HepG2 (cell line): ENCODE data around the gene CD58. TPM values are rescaled to one million over a fixed set of nuclear protein-coding genes. Genes with fewer than 3 reads are reported as not detected.
"Not testable (repeated sequence)": the region's sequence is repeated elsewhere in the genome, so short reads cannot be mapped to it uniquely, and the experiment has no call there.

Source experiments
- ATAC-seq: fragments of 200-7000 bp; cut with Tn5 transposase; 3 replicates; pipeline ENCODE4 v1.9.1; 2020; ENCODE audit warnings: mild to moderate bottlenecking, moderate library complexity
- BruUV-seq: library from RNA; stranded (reverse); fragments of 400-500 nt; replicated peaks from 2 replicates; lab custom pipeline; 2021; lab: Mats Ljungman, UMichigan
- CTCF ChIA-PET: fragments of 300-600 bp; formaldehyde crosslinking; extraction: SDS; loops from one replicate; lab custom pipeline; 2021; ENCODE audit warnings: low total read pairs, inconsistent platforms, low intra/inter-chr PET ratio; lab: Yijun Ruan, JAX
- POLR2A ChIA-PET: fragments of 350-600 bp; sonication (Branson Sonifier 250); formaldehyde crosslinking; loops from one replicate; lab custom pipeline; 2020; ENCODE audit warnings: antibody characterized with exemption, inconsistent platforms; lab: Yijun Ruan, JAX
- DNase-seq: peaks from one replicate; pipeline ENCODE4 v3.0.0-alpha.2; 2015; ENCODE audit warnings: low spot score
- FAIRE-seq: peaks from 3 replicates; lab custom pipeline; 2011; peaks lifted over from hg19 to GRCh38; lab: Jason Lieb, UNC
- H2AFZ ChIP-seq: one replicate; pipeline ENCODE4 v1.6.1; 2011; ENCODE audit warnings: low read length, inconsistent platforms
- H3K27ac ChIP-seq: fragments of 300-600 bp; 3 replicates; pipeline ENCODE4 v1.8.0; 2011; ENCODE audit warnings: mixed run types, mild to moderate bottlenecking, mixed read lengths, low read length, inconsistent platforms; ENCODE audit not compliant: insufficient read depth; ENCODE audit errors: extremely low read length
- H3K27me3 ChIP-seq, 2 experiments: fragments of 200-600 bp in 1 of 2; 2 replicates in 1 of 2; 3 replicates in 1 of 2; pipeline versions ENCODE4 v1.6.0 to v1.8.0; 2011; ENCODE audit warnings: low read length in 2 of 2, mild to moderate bottlenecking in 2 of 2, moderate library complexity in 2 of 2, inconsistent platforms in 1 of 2; ENCODE audit not compliant: insufficient read depth in 2 of 2, control insufficient read depth in 1 of 2
- H3K36me3 ChIP-seq, 2 experiments: fragments of 200-600 bp in 1 of 2; replicated peaks in 1 of 2; 2 replicates in 1 of 2; 3 replicates in 1 of 2; pipeline versions ENCODE4 v1.5.1 to v1.8.0; 2011; ENCODE audit warnings: low read length in 2 of 2, inconsistent platforms in 1 of 2; ENCODE audit not compliant: insufficient read depth in 2 of 2, control insufficient read depth in 1 of 2
- H3K4me1 ChIP-seq: 2 replicates; pipeline ENCODE4 v1.5.1; 2012; ENCODE audit warnings: low read length, inconsistent platforms; ENCODE audit not compliant: insufficient read depth
- H3K4me2 ChIP-seq: 2 replicates; pipeline ENCODE4 v1.6.0; 2011; ENCODE audit warnings: low read depth, low read length, inconsistent platforms
- H3K4me3 ChIP-seq, 3 experiments: fragments of 200-600 bp in 1 of 3; sonication (generic), shearing (Covaris generic) in 1 of 3; replicated peaks in 1 of 3; 2 replicates each; pipeline ENCODE4 v1.5.1; 2011 to 2016; ENCODE audit warnings: low read length in 3 of 3, inconsistent platforms in 2 of 3, low read depth in 2 of 3, mild to moderate bottlenecking in 2 of 3, control low read depth in 1 of 3, mixed read lengths in 1 of 3; ENCODE audit not compliant: insufficient read depth in 1 of 3
- H3K79me2 ChIP-seq: one replicate; pipeline ENCODE4 v1.6.1; 2011; ENCODE audit warnings: low read length, inconsistent platforms; ENCODE audit not compliant: insufficient read depth
- H3K9ac ChIP-seq: 2 replicates; pipeline ENCODE4 v1.6.0; 2011; ENCODE audit warnings: mild to moderate bottlenecking, low read depth, low read length, inconsistent platforms; ENCODE audit not compliant: insufficient read depth
- H3K9me3 ChIP-seq: 2 replicates; pipeline ENCODE4 v1.5.1; 2012; ENCODE audit warnings: mild to moderate bottlenecking, low read length
- H4K20me1 ChIP-seq: 2 replicates; pipeline ENCODE4 v1.6.0; 2011; ENCODE audit warnings: inconsistent platforms, mild to moderate bottlenecking, low read length, moderate library complexity; ENCODE audit not compliant: insufficient read depth
- ELF4 ChIP-seq: sonication (generic); formaldehyde crosslinking; IDR thresholded peaks from 2 replicates; pipeline ENCODE4 v1.5.0; 2020; ENCODE audit warnings: missing genetic modification reagents, mild to moderate bottlenecking, moderate library complexity, borderline replicate concordance
- MAZ ChIP-seq, 2 experiments: sonication (generic) in 1 of 2; formaldehyde crosslinking in 1 of 2; IDR thresholded peaks; 2 replicates each; pipeline versions ENCODE4 v1.5.0 to v1.6.1; 2012 to 2020; ENCODE audit warnings: low read depth in 2 of 2, mild to moderate bottlenecking in 2 of 2, borderline replicate concordance in 1 of 2, improper control_type of control experiment in 1 of 2, low read length in 1 of 2, missing genetic modification reagents in 1 of 2, moderate library complexity in 1 of 2
- NCOR1 ChIP-seq: fragments of 200-600 bp; sonication (generic); IDR thresholded peaks from 2 replicates; pipeline ENCODE4 v1.7.0; 2017; ENCODE audit warnings: antibody characterized with exemption, low read length, borderline replicate concordance
- NFKB2 ChIP-seq: sonication (generic); formaldehyde crosslinking; IDR thresholded peaks from 2 replicates; pipeline ENCODE4 v1.4.0; 2020; ENCODE audit warnings: missing genetic modification reagents, borderline replicate concordance
- PAWR ChIP-seq: sonication (generic); formaldehyde crosslinking; IDR thresholded peaks from 2 replicates; pipeline ENCODE4 v1.4.0; 2020; ENCODE audit warnings: missing genetic modification reagents, mild to moderate bottlenecking, borderline replicate concordance
- ZNF577 ChIP-seq: sonication (generic); formaldehyde crosslinking; IDR thresholded peaks from 2 replicates; pipeline ENCODE4 v1.4.0; 2020; ENCODE audit warnings: mild to moderate bottlenecking, low read depth, missing genetic modification reagents, borderline replicate concordance
- ZSCAN31 ChIP-seq: sonication (generic); formaldehyde crosslinking; IDR thresholded peaks from 2 replicates; pipeline ENCODE4 v1.5.0; 2020; ENCODE audit warnings: low read depth, mild to moderate bottlenecking, missing genetic modification reagents
- WGBS: methylation state at CpG from one replicate; pipeline ENCODE4 v1.1.6; 2017; ENCODE audit warnings: low lambda C conversion rate; 5-methylcytosine and 5-hydroxymethylcytosine counted together
- in situ Hi-C: cut with HindIII; loops from 2 replicates; pipeline ENCODE4 v1.10.0; 2017; ENCODE audit warnings: low pct_unique_long_range_greater_than_20kb; ENCODE audit not compliant: extremely low pct_ligation_motif_present
- intact Hi-C: fragments of 100-400 bp; cut with micrococcal nuclease; formaldehyde crosslinking; loops from one replicate; pipeline ENCODE4 v1.10.0; 2022; ENCODE audit not compliant: unreplicated experiment
- polyA plus RNA-seq, 8 experiments: library from polyadenylated mRNA; depleted of rRNA in 3 of 8; stranded (reverse) in 7 of 8; unstranded in 1 of 8; fragments of >200 nt; fragmentation: Illumina TruSeq in 4 of 8; extraction: Trizol in 4 of 8; gene quantifications; 2 replicates each; pipeline versions ENCODE4 v1.2.1 to v1.2.3, GENCODE V29; 2011 to 2016; ENCODE audit warnings: low read depth in 4 of 8, missing spikeins in 1 of 8, mixed read lengths in 1 of 8; ENCODE audit not compliant: insufficient read depth in 1 of 8
- total RNA-seq, 5 experiments: library from RNA; depleted of rRNA; stranded (reverse); fragments of >200 nt; fragmentation: Illumina TruSeq; extraction: Trizol; gene quantifications; 2 replicates each; pipeline ENCODE4 v1.2.3, GENCODE V29; 2016; ENCODE audit warnings: low read depth in 1 of 5
- TF ChIP-seq, protein P1 (sequence below): IDR thresholded peaks from 2 replicates; pipeline ENCODE4 v1.6.1; 2012; ENCODE audit warnings: inconsistent platforms
- TF ChIP-seq, protein P2 (sequence below): sonication (generic); formaldehyde crosslinking; IDR thresholded peaks from 2 replicates; pipeline ENCODE4 v1.8.0; 2022; ENCODE audit warnings: mild to moderate bottlenecking, missing genetic modification reagents, moderate library complexity
- TF ChIP-seq, protein P3 (sequence below): sonication (generic); formaldehyde crosslinking; IDR thresholded peaks from 2 replicates; pipeline ENCODE4 v1.8.1; 2022; ENCODE audit warnings: low read depth, mild to moderate bottlenecking, missing genetic modification reagents

The CD58 gene
- total and polyA plus RNA-seq, 2 of the 13 experiments (the other 11 are each of a cell fraction or from before 2014, with no cell fraction given), result 9.4 to 13.5 TPM

DNA sequence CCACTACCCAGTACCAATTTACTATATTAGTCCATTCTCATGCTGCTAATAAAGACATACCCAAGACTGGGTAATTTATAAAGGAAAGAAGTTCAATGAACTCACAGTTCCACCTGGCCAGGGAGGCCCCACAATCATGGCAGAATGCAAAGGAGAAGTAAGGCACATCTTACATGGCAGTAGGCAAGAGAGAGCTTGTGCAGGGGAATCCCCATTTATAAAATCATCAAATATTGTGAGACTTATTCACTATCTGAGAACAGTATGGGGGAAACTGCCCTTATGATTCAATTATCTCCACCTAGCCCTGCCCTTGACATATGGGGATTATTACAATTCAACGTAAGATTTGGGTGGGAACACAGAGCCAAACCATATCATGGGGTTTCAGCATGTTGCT is 6.4 kb downstream of the CD58 start (continued):
- TF ChIP-seq, protein P1, sequence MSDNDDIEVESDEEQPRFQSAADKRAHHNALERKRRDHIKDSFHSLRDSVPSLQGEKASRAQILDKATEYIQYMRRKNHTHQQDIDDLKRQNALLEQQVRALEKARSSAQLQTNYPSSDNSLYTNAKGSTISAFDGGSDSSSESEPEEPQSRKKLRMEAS, result no peak

DNA sequence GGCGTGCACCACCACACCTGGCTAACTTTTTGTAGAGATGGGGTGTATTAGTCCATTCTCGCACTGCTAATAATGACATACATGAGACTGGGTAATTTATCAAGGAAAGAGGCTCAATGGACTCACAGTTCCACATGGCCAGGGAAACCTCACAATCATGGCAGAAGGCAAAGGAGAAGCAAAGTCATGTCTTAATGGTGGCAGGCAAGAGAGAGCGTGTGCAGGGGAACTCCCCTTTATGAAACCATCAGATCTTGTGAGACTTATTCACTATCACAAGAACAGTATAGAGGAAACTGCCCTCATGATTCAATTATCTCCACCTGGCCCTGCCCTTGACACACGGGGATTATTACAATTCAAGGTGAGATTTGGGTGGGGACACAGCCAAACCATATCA is 8.4 kb downstream of the CD58 start:
- H3K27ac ChIP-seq, in situ Hi-C loops, H3K27me3 ChIP-seq, H2AFZ ChIP-seq, H3K79me2 ChIP-seq, H3K36me3 ChIP-seq, CTCF ChIA-PET, POLR2A ChIA-PET, intact Hi-C loops, DNase-seq, H3K4me3 ChIP-seq, H4K20me1 ChIP-seq, H3K4me2 ChIP-seq, H3K4me1 ChIP-seq, H3K9ac ChIP-seq, FAIRE-seq, BruUV-seq, ATAC-seq: not testable (repeated sequence)
- WGBS, result 94% methylated on average over 4 of the region's 4 CpGs
- H3K9me3 ChIP-seq, result peaks cover 13% of the 10 kb centered on the region

DNA sequence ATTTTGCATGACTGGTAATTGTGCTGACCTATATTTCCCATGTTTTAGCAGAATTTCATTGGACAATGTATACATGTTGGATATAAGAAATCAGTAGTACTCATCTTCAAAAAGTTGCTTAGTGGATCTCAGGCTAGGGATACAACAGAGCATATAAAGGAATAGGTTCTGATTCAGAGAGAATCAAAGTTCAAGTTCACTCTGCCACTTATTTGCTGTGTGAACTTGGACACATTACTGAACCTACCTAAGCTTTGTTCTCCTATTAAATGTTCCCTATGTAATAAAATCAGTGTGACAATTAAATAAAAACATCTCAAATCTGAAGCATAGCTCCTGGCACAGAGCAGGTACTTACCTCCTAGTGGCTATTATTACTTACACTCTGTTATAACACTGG is 9.3 kb downstream of the CD58 start:
- no peak for ATAC-seq
- no TSS peak for BruUV-seq
- H3K4me1 ChIP-seq, result no peaks in the 10 kb centered on the region
- POLR2A ChIA-PET, result no interaction called here
- no peak overlapping the region for H2AFZ ChIP-seq
- peaks cover 0 to 4% of the 10 kb centered on the region in 2 experiments; a peak in 1 of 5 replicates for H3K36me3 ChIP-seq
- intact Hi-C loops, result no loop called here
- CTCF ChIA-PET, result no interaction called here
- no peak overlapping the region for H3K4me2 ChIP-seq
- H3K27me3 ChIP-seq, result no peaks in the 10 kb centered on the region
- H4K20me1 ChIP-seq, result no peaks in the 10 kb centered on the region
- H3K27ac ChIP-seq, result no peak overlapping the region
- H3K4me3 ChIP-seq, result no peak overlapping the region
- no peak overlapping the region for H3K9ac ChIP-seq
- H3K9me3 ChIP-seq, result peaks cover 13% of the 10 kb centered on the region
- in situ Hi-C loops, result no loop called here
- DNase-seq, result no peak
- no peak for FAIRE-seq
- peaks cover 2% of the 10 kb centered on the region for H3K79me2 ChIP-seq
- TF ChIP-seq, protein P2, sequence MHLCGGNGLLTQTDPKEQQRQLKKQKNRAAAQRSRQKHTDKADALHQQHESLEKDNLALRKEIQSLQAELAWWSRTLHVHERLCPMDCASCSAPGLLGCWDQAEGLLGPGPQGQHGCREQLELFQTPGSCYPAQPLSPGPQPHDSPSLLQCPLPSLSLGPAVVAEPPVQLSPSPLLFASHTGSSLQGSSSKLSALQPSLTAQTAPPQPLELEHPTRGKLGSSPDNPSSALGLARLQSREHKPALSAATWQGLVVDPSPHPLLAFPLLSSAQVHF (CRISPR knock-in tag), result no peak
- no peak for TF ChIP-seq PAWR (CRISPR knock-in tag)
- TF ChIP-seq MAZ (IDR thresholded peaks at IDR 0.05; ENCODE audit: borderline replicate concordance, low read depth, low read length), result no peak
- TF ChIP-seq MAZ (CRISPR knock-in tag; IDR thresholded peaks at IDR 0.05; ENCODE audit: low read depth), result no peak
- no peak for TF ChIP-seq NCOR1
- TF ChIP-seq NFKB2 (CRISPR knock-in tag), result no peak
- TF ChIP-seq ZNF577 (CRISPR knock-in tag), result no peak
- no peak for TF ChIP-seq ZSCAN31 (CRISPR knock-in tag)
- no peak for TF ChIP-seq ELF4
- TF ChIP-seq, protein P3, sequence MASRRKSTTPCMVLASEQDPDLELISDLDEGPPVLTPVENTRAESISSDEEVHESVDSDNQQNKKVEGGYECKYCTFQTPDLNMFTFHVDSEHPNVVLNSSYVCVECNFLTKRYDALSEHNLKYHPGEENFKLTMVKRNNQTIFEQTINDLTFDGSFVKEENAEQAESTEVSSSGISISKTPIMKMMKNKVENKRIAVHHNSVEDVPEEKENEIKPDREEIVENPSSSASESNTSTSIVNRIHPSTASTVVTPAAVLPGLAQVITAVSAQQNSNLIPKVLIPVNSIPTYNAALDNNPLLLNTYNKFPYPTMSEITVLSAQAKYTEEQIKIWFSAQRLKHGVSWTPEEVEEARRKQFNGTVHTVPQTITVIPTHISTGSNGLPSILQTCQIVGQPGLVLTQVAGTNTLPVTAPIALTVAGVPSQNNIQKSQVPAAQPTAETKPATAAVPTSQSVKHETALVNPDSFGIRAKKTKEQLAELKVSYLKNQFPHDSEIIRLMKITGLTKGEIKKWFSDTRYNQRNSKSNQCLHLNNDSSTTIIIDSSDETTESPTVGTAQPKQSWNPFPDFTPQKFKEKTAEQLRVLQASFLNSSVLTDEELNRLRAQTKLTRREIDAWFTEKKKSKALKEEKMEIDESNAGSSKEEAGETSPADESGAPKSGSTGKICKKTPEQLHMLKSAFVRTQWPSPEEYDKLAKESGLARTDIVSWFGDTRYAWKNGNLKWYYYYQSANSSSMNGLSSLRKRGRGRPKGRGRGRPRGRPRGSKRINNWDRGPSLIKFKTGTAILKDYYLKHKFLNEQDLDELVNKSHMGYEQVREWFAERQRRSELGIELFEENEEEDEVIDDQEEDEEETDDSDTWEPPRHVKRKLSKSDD, result no peak
